Right lobe of liver (tissue), 6 donors: ENCODE measurements around the gene MAST4. TPM values are rescaled to one million over a fixed set of nuclear protein-coding genes. Genes with fewer than 3 reads are reported as not detected.
A peak's percentile ranks its signal among the peaks of the same experiment; 100 is the strongest.

Experiments
- ATAC-seq, 4 donors: fragments of 200-7000 bp; cut with Tn5 transposase; one replicate each; pipeline ENCODE4 v1.9.1; 2020; ENCODE audit warnings: mild to moderate bottlenecking in 4 of 4, moderate library complexity in 4 of 4
- DNase-seq, 3 donors: peaks; one replicate each; pipeline ENCODE4 v3.0.0-alpha.2; 2020
- H3K27ac ChIP-seq, 3 donors: fragments of 200-600 bp; one replicate each; pipeline ENCODE4 v1.8.0; 2022
- H3K27me3 ChIP-seq, 2 donors: fragments of 200-600 bp; one replicate each; pipeline ENCODE4 v1.8.0; 2022
- H3K36me3 ChIP-seq, 4 donors: fragments of 200-600 bp; sonication (generic) in 1 of 4; one replicate each; pipeline versions ENCODE4 v1.5.1 to v1.8.0; 2017 to 2022; ENCODE audit warnings: control low read depth in 1 of 4
- H3K4me1 ChIP-seq, 4 donors: fragments of 200-600 bp; sonication (generic) in 1 of 4; one replicate each; pipeline versions ENCODE4 v1.5.1 to v1.8.0; 2017 to 2022; ENCODE audit warnings: control low read depth in 1 of 4
- H3K4me3 ChIP-seq, 3 donors: fragments of 200-600 bp; one replicate each; pipeline ENCODE4 v1.8.0; 2022
- H3K9me3 ChIP-seq, 4 donors: fragments of 200-600 bp; sonication (generic) in 1 of 4; one replicate each; pipeline versions ENCODE4 v1.5.1 to v1.8.0; 2017 to 2022; ENCODE audit warnings: control low read depth in 1 of 4
- CTCF ChIP-seq, 4 donors: fragments of 200-600 bp in 3 of 4; fragments of 450-650 bp in 1 of 4; IDR thresholded peaks; one replicate each; pipeline versions ENCODE4 v1.5.1 to v1.8.0; 2016 to 2022; ENCODE audit warnings: antibody characterized with exemption in 4 of 4, mild to moderate bottlenecking in 2 of 4
- POLR2A ChIP-seq: fragments of 450-650 bp; IDR thresholded peaks from one replicate; pipeline ENCODE4 v1.6.1; 2017; ENCODE audit warnings: antibody characterized with exemption, mild to moderate bottlenecking
- WGBS: methylation state at CpG from one replicate; pipeline ENCODE4 v1.1.6; 2018; ENCODE audit warnings: low coverage, low lambda C conversion rate; ENCODE audit not compliant: insufficient coverage; ENCODE audit errors: missing lambda C conversion rate; 5-methylcytosine and 5-hydroxymethylcytosine counted together
- intact Hi-C, 2 donors: fragments of 100-400 bp; cut with DNase I; formaldehyde crosslinking; loops; one replicate each; pipeline versions ENCODE4 v1.11.2 to v1.14.1; 2022
- total RNA-seq, 6 experiments: library from RNA; depleted of rRNA in 2 of 6; stranded (reverse); fragments of >200 nt in 2 of 6; fragmentation: NEBNext Ultra II Directional in 3 of 6; extraction: Animal tissue kit (Norgen Biotek cat#: 25700) in 3 of 6; gene quantifications; one replicate each; pipeline versions ENCODE4 v1.1.0 to v1.2.4, GENCODE V29; 2016 to 2023
- donor health status: DM: no; HTN: yes; CAD: no.
- donor health status: DM: no; HTN: no; CAD: no.
- donor health status: DM: no; HTN: no; CAD: no.
- donor health status: DM: no; HTN: yes; CAD: no.
- donor health status: DM: no; HTN: yes; CAD: no.

Gene MAST4
- total RNA-seq, 6 experiments from 2014 or later, result 9.4 to 23.5 (median 13.9) TPM

GRCh38 chr5:67042176-67043003, 446.2 kb downstream of the MAST4 start:
- Histone ChIP-seq H3K36me3 (no peaks in the 10 kb centered on the region), H3K4me1 (peaks cover 0 to 27% (median 6%) of the 10 kb centered on the region in 4 donors), H3K4me3 (no peak overlapping the region), H3K27me3 (no peaks in the 10 kb centered on the region), H3K9me3 (no peaks in the 10 kb centered on the region), H3K27ac (peak overlapping the region in 1 of 3 donors; percentile 10)
- TF ChIP-seq CTCF (IDR thresholded peaks at IDR 0.05) (no peak), POLR2A (no peak)
- no peak for DNase-seq
- peak in 1 of 4 donors; percentile 57 for ATAC-seq
- WGBS, result 44% methylated on average over 12 of the region's 12 CpGs
- intact Hi-C loops, result no loop called here

GRCh38 chr5:67043796-67044511, 447.8 kb downstream of the MAST4 start:
- peak overlapping the region; percentile 10 to 38 (median 21) for H3K27ac ChIP-seq
- no peaks in the 10 kb centered on the region for H3K27me3 ChIP-seq
- TF ChIP-seq POLR2A (no peak), CTCF (IDR thresholded peaks at IDR 0.05) (no peak)
- no peaks in the 10 kb centered on the region for H3K9me3 ChIP-seq
- peak; percentile 38 to 78 (median 63) for DNase-seq
- 32% methylated on average over 3 of the region's 3 CpGs for WGBS
- no peaks in the 10 kb centered on the region for H3K36me3 ChIP-seq
- peak; percentile 85 to 91 (median 87) for ATAC-seq
- peaks cover 0 to 28% (median 6%) of the 10 kb centered on the region in 4 donors for H3K4me1 ChIP-seq
- no peak overlapping the region for H3K4me3 ChIP-seq
- intact Hi-C loops, result no loop called here

GRCh38 chr5:67045816-67046740, 449.9 kb downstream of the MAST4 start:
- no peaks in the 10 kb centered on the region for H3K27me3 ChIP-seq
- H3K4me1 ChIP-seq, result peaks cover 0 to 28% (median 6%) of the 10 kb centered on the region in 4 donors
- no peaks in the 10 kb centered on the region for H3K36me3 ChIP-seq
- H3K4me3 ChIP-seq, result no peak overlapping the region
- ATAC-seq (no peak), DNase-seq (no peak)
- WGBS, result 90% methylated on average over 6 of the region's 6 CpGs
- no peak overlapping the region for H3K27ac ChIP-seq
- intact Hi-C loops, result no loop called here
- TF ChIP-seq POLR2A (no peak), CTCF (IDR thresholded peaks at IDR 0.05) (no peak)
- H3K9me3 ChIP-seq, result no peaks in the 10 kb centered on the region

- TF ChIP-seq CTCF (IDR thresholded peaks at IDR 0.05) (no peak), POLR2A (no peak)
- no peaks in the 10 kb centered on the region for H3K27me3 ChIP-seq
- intact Hi-C loops, result no loop called here
- H3K36me3 ChIP-seq, result no peaks in the 10 kb centered on the region
- no peak overlapping the region for H3K4me3 ChIP-seq
- peak overlapping the region in 1 of 3 donors; percentile 5 for H3K27ac ChIP-seq
- H3K4me1 ChIP-seq, result peaks cover 0 to 27% (median 5%) of the 10 kb centered on the region in 4 donors
- ATAC-seq, result peak; percentile 44 to 86 (median 82)
- DNase-seq, result peak; percentile 47 to 87 (median 83)
- no CpG with 5 or more reads among the region's 1 CpG for WGBS
- H3K9me3 ChIP-seq, result no peaks in the 10 kb centered on the region
These were observed 451.0 kb downstream of the MAST4 start for GRCh38 chr5:67047160-67047559.
